PC-3 (cell line): ENCODE data around the gene EXOC2. TPM values are rescaled to one million over a fixed set of nuclear protein-coding genes. Genes with fewer than 3 reads are reported as not detected.

ENCODE experiments used
- ATAC-seq: fragments of 200-7000 bp; cut with Tn5 transposase; 2 replicates; pipeline ENCODE4 v1.9.1; 2020; ENCODE audit warnings: mild to moderate bottlenecking, moderate library complexity
- BruUV-seq: library from RNA; stranded (reverse); fragments of 400-500 nt; replicated peaks from 2 replicates; lab custom pipeline; 2021; lab: Mats Ljungman, UMichigan
- CTCF ChIA-PET: fragments of 300-600 bp; sonication (Branson Sonifier 250); formaldehyde crosslinking; loops from one replicate; lab custom pipeline; 2022; ENCODE audit warnings: antibody characterized with exemption; lab: Charles Lee
- POLR2A ChIA-PET: fragments of 300-600 bp; sonication (Branson Sonifier 250); formaldehyde crosslinking; loops from one replicate; lab custom pipeline; 2022; ENCODE audit warnings: antibody characterized with exemption; ENCODE audit not compliant: unreplicated experiment; lab: Charles Lee
- DNase-seq: peaks from one replicate; pipeline ENCODE4 v3.0.0-alpha.2; 2015
- H2AFZ ChIP-seq: fragments of 300-600 bp; sonication (generic); 2 replicates; pipeline ENCODE4 v1.6.0; 2016; ENCODE audit warnings: antibody characterized with exemption, low read length
- H3F3A ChIP-seq: fragments of 300-600 bp; sonication (generic); one replicate; pipeline ENCODE4 v1.6.0; 2017; ENCODE audit warnings: antibody characterized with exemption, low read length, control low read depth, mild to moderate bottlenecking; ENCODE audit not compliant: unreplicated experiment
- H3K27ac ChIP-seq: fragments of 300-600 bp; sonication (generic); 2 replicates; pipeline ENCODE4 v1.5.1; 2016; ENCODE audit warnings: mild to moderate bottlenecking, low read length
- H3K27me3 ChIP-seq: fragments of 300-600 bp; sonication (generic); 2 replicates; pipeline ENCODE4 v1.6.1; 2016; ENCODE audit warnings: low read length, mixed read lengths
- H3K36me3 ChIP-seq: fragments of 300-600 bp; sonication (generic); 2 replicates; pipeline ENCODE4 v1.6.1; 2016; ENCODE audit warnings: low read depth, mixed run types, low read length, mixed read lengths
- H3K4me1 ChIP-seq: fragments of 300-600 bp; sonication (generic); 2 replicates; pipeline ENCODE4 v1.5.1; 2016; ENCODE audit warnings: low read length; ENCODE audit not compliant: insufficient read depth
- H3K4me2 ChIP-seq: fragments of 300-600 bp; sonication (generic); 2 replicates; pipeline ENCODE4 v1.6.0; 2016; ENCODE audit warnings: low read length
- H3K4me3 ChIP-seq: fragments of 300-600 bp; sonication (generic); 2 replicates; pipeline ENCODE4 v1.5.1; 2016; ENCODE audit warnings: mild to moderate bottlenecking, low read length, mixed read lengths
- H3K79me2 ChIP-seq: fragments of 300-600 bp; sonication (generic); 2 replicates; pipeline ENCODE4 v1.6.1; 2017; ENCODE audit warnings: low read length, mixed read lengths
- H3K9ac ChIP-seq: fragments of 300-600 bp; sonication (generic); 2 replicates; pipeline ENCODE4 v1.6.0; 2016; ENCODE audit warnings: mild to moderate bottlenecking, low read length
- H3K9me2 ChIP-seq: fragments of 300-600 bp; sonication (generic); replicated peaks from 2 replicates; pipeline ENCODE4 v1.6.1; 2016; ENCODE audit warnings: mixed run types, low read length, mixed read lengths
- H3K9me3 ChIP-seq: fragments of 300-600 bp; sonication (generic); 2 replicates; pipeline ENCODE4 v1.6.1; 2016; ENCODE audit warnings: low read length, mixed read lengths
- H4K20me1 ChIP-seq: fragments of 300-600 bp; sonication (generic); 2 replicates; pipeline ENCODE4 v1.6.1; 2016; ENCODE audit warnings: low read length, mixed read lengths
- CTCF ChIP-seq: fragments of 300-600 bp; sonication (generic); conservative IDR thresholded peaks from 2 replicates; pipeline ENCODE4 v1.5.1; 2017; ENCODE audit warnings: antibody characterized with exemption, low read depth, mild to moderate bottlenecking, low read length
- EZH2 ChIP-seq: fragments of 300-600 bp; sonication (generic); IDR thresholded peaks from one replicate; pipeline ENCODE4 v1.6.1; 2017; ENCODE audit warnings: antibody characterized with exemption, mild to moderate bottlenecking, low read length; ENCODE audit not compliant: unreplicated experiment
- EZH2phosphoT487 ChIP-seq: fragments of 300-600 bp; sonication (generic); IDR thresholded peaks from 2 replicates; pipeline ENCODE4 v1.6.1; 2018; ENCODE audit warnings: mild to moderate bottlenecking, antibody characterized with exemption, low read length, borderline replicate concordance
- intact Hi-C: fragments of 100-400 bp; cut with micrococcal nuclease; formaldehyde crosslinking; loops from 2 replicates; pipeline ENCODE4 v1.9.0; 2023
- total RNA-seq: library from RNA; depleted of rRNA; stranded (reverse); fragments of >200 nt; gene quantifications from 2 replicates; pipeline ENCODE4 v1.2.3, GENCODE V29; 2014

The EXOC2 gene
- total RNA-seq, 1 experiment from 2014 or later = 27.7 TPM

GRCh38 chr6:448296-449056, 244.5 kb downstream of the EXOC2 start:
- no peaks in the 10 kb centered on the region for H3K27me3 ChIP-seq
- H3K27ac ChIP-seq = no peak overlapping the region
- ChIA-PET POLR2A (no interaction called here), CTCF (no interaction called here)
- no peaks in the 10 kb centered on the region for H3K9me3 ChIP-seq
- no peak overlapping the region for H3K4me3 ChIP-seq
- H3K36me3 ChIP-seq = no peaks in the 10 kb centered on the region
- no peaks in the 10 kb centered on the region for H3K9me2 ChIP-seq
- no peaks in the 10 kb centered on the region for H3K79me2 ChIP-seq
- intact Hi-C loops = no loop called here
- H3K4me2 ChIP-seq = no peak overlapping the region
- ATAC-seq (no peak), DNase-seq (no peak)
- no peaks in the 10 kb centered on the region for H4K20me1 ChIP-seq
- H3F3A ChIP-seq = no peaks in the 10 kb centered on the region
- BruUV-seq = no TSS peak
- TF ChIP-seq EZH2 (no peak), CTCF (no peak), EZH2phosphoT487 (no peak)
- H2AFZ ChIP-seq = no peak overlapping the region
- H3K4me1 ChIP-seq = no peaks in the 10 kb centered on the region; the same call in 1 of the 2 replicates
- H3K9ac ChIP-seq = no peak overlapping the region

GRCh38 chr6:447381-448165, 245.4 kb downstream of the EXOC2 start:
- no TSS peak for BruUV-seq
- Histone ChIP-seq H3F3A (no peaks in the 10 kb centered on the region), H3K27ac (no peak overlapping the region), H3K4me2 (no peak overlapping the region), H3K79me2 (no peaks in the 10 kb centered on the region), H4K20me1 (no peaks in the 10 kb centered on the region), H2AFZ (no peak overlapping the region), H3K4me3 (no peak overlapping the region), H3K9me3 (no peaks in the 10 kb centered on the region), H3K36me3 (no peaks in the 10 kb centered on the region), H3K9ac (no peak overlapping the region), H3K27me3 (no peaks in the 10 kb centered on the region), H3K9me2 (no peaks in the 10 kb centered on the region), H3K4me1 (no peaks in the 10 kb centered on the region; the same call in 1 of the 2 replicates)
- ChIA-PET POLR2A (no interaction called here), CTCF (no interaction called here)
- intact Hi-C loops = no loop called here
- DNase-seq (no peak), ATAC-seq (no peak)
- no peak for TF ChIP-seq EZH2phosphoT487
- TF ChIP-seq CTCF = no peak
- TF ChIP-seq EZH2 = no peak
